Mesenchymal stem cell (in vitro differentiated cells and primary cell): ENCODE data around the gene RTN1.
A peak's percentile ranks its signal among the peaks of the same experiment; 100 is the strongest.

ENCODE experiments used
- DNase-seq: peaks from one replicate; pipeline ENCODE4 v3.0.0-alpha.2; 2013
- H2AFZ ChIP-seq: one replicate; pipeline ENCODE4 v1.6.1; 2013; ENCODE audit warnings: low read depth, mild to moderate bottlenecking, control low read depth, inconsistent platforms, low read length, moderate library complexity
- H2AK5ac ChIP-seq: 2 replicates; pipeline ENCODE4 v1.6.1; 2013; ENCODE audit warnings: low read length, moderate library complexity, mild to moderate bottlenecking, inconsistent platforms; ENCODE audit not compliant: severe bottlenecking
- H2BK120ac ChIP-seq: one replicate; pipeline ENCODE4 v1.6.1; 2013; ENCODE audit warnings: low read depth, mild to moderate bottlenecking, inconsistent platforms, low read length, moderate library complexity
- H2BK12ac ChIP-seq, 2 experiments: one replicate each; pipeline ENCODE4 v1.6.1; 2013; ENCODE audit warnings: inconsistent platforms in 2 of 2, low read length in 2 of 2, mild to moderate bottlenecking in 2 of 2, moderate library complexity in 2 of 2, control low read depth in 1 of 2
- H2BK15ac ChIP-seq: one replicate; pipeline ENCODE4 v1.6.1; 2013; ENCODE audit warnings: mild to moderate bottlenecking, low read depth, inconsistent platforms; ENCODE audit not compliant: poor library complexity, severe bottlenecking
- H2BK5ac ChIP-seq: 2 replicates; pipeline ENCODE4 v1.6.1; 2013; ENCODE audit warnings: low read depth, mild to moderate bottlenecking, low read length, control low read depth, inconsistent platforms; ENCODE audit not compliant: poor library complexity, severe bottlenecking
- H3K14ac ChIP-seq, 2 experiments: one replicate each; pipeline ENCODE4 v1.6.1; 2013; ENCODE audit warnings: inconsistent platforms in 2 of 2, low read length in 2 of 2, control low read depth in 1 of 2, mild to moderate bottlenecking in 1 of 2, moderate library complexity in 1 of 2
- H3K18ac ChIP-seq, 2 experiments: one replicate each; pipeline ENCODE4 v1.6.1; 2013; ENCODE audit warnings: inconsistent platforms in 2 of 2, low read length in 2 of 2, control low read depth in 1 of 2, low read depth in 1 of 2, mild to moderate bottlenecking in 1 of 2
- H3K23ac ChIP-seq, 2 experiments: one replicate each; pipeline ENCODE4 v1.6.1; 2013; ENCODE audit warnings: inconsistent platforms in 2 of 2, low read length in 2 of 2, mild to moderate bottlenecking in 2 of 2, moderate library complexity in 2 of 2, control low read depth in 1 of 2
- H3K27ac ChIP-seq: 2 replicates; pipeline ENCODE4 v1.5.1; 2013; ENCODE audit warnings: mild to moderate bottlenecking, moderate library complexity, low read length, control low read depth, inconsistent platforms; ENCODE audit not compliant: poor library complexity, severe bottlenecking
- H3K27me3 ChIP-seq, 2 experiments: 2 replicates each; pipeline versions ENCODE4 v1.6.1 to v1.7.0; 2013; ENCODE audit warnings: low read length in 2 of 2, mild to moderate bottlenecking in 2 of 2, moderate library complexity in 2 of 2, control low read depth in 1 of 2, inconsistent platforms in 1 of 2; ENCODE audit not compliant: control insufficient read depth in 1 of 2, insufficient read depth in 1 of 2
- H3K36me3 ChIP-seq, 2 experiments: 2 replicates each; pipeline versions ENCODE4 v1.6.1 to v1.7.0; 2013; ENCODE audit warnings: low read length in 2 of 2, control low read depth in 1 of 2, inconsistent platforms in 1 of 2, low read depth in 1 of 2, mild to moderate bottlenecking in 1 of 2; ENCODE audit not compliant: insufficient read depth in 2 of 2, control insufficient read depth in 1 of 2
- H3K4ac ChIP-seq, 2 experiments: one replicate each; pipeline ENCODE4 v1.6.1; 2013; ENCODE audit warnings: inconsistent platforms in 2 of 2, low read length in 2 of 2, mild to moderate bottlenecking in 2 of 2, moderate library complexity in 2 of 2, control low read depth in 1 of 2, low read depth in 1 of 2
- H3K4me1 ChIP-seq: 2 replicates; pipeline ENCODE4 v1.6.1; 2013; ENCODE audit warnings: low read depth, low read length, control low read depth; ENCODE audit not compliant: control insufficient read depth, insufficient read depth
- H3K4me2 ChIP-seq: 2 replicates; pipeline ENCODE4 v1.6.1; 2013; ENCODE audit warnings: low read length, mild to moderate bottlenecking, inconsistent platforms; ENCODE audit not compliant: poor library complexity, severe bottlenecking
- H3K4me3 ChIP-seq, 2 experiments: 2 replicates each; pipeline versions ENCODE4 v1.5.1 to v1.7.0; 2013; ENCODE audit warnings: low read length in 2 of 2, mild to moderate bottlenecking in 2 of 2, control low read depth in 1 of 2, low read depth in 1 of 2; ENCODE audit not compliant: insufficient read depth in 1 of 2
- H3K79me1 ChIP-seq: replicated peaks from 2 replicates; pipeline ENCODE4 v1.6.1; 2013; ENCODE audit warnings: mild to moderate bottlenecking, control low read depth, low read length, inconsistent platforms; ENCODE audit not compliant: poor library complexity, severe bottlenecking
- H3K9ac ChIP-seq: 2 replicates; pipeline ENCODE4 v1.7.0; 2013; ENCODE audit warnings: mild to moderate bottlenecking, low read length, moderate library complexity
- H3K9me3 ChIP-seq: 2 replicates; pipeline ENCODE4 v1.7.0; 2013; ENCODE audit warnings: mild to moderate bottlenecking, low read length; ENCODE audit not compliant: control insufficient read depth
- H4K8ac ChIP-seq: one replicate; pipeline ENCODE4 v1.6.1; 2013; ENCODE audit warnings: inconsistent platforms, mild to moderate bottlenecking, low read length, moderate library complexity
- H4K91ac ChIP-seq: one replicate; pipeline ENCODE4 v1.6.1; 2013; ENCODE audit warnings: mild to moderate bottlenecking, low read length, inconsistent platforms
- WGBS: methylation state at CpG from one replicate; pipeline ENCODE4 v1.1.7; 2013; ENCODE audit warnings: mixed read lengths; 5-methylcytosine and 5-hydroxymethylcytosine counted together

Gene RTN1

GRCh38 chr14:59632381-59632780, 238.2 kb downstream of the RTN1 start:
- H2BK15ac ChIP-seq, result no peak overlapping the region
- H3K4me2 ChIP-seq, result no peak overlapping the region
- H3K27me3 ChIP-seq, result peaks cover 34 to 45% of the 10 kb centered on the region in 2 experiments
- no peak overlapping the region for H4K91ac ChIP-seq
- H3K4me3 ChIP-seq, result no peak overlapping the region
- no peak overlapping the region for H2BK120ac ChIP-seq
- H2AK5ac ChIP-seq, result no peak overlapping the region
- H2BK5ac ChIP-seq, result no peak overlapping the region
- no peak overlapping the region for H3K18ac ChIP-seq
- peak; percentile 21 for DNase-seq
- H4K8ac ChIP-seq, result no peak overlapping the region
- no peak overlapping the region for H3K23ac ChIP-seq
- H3K14ac ChIP-seq, result no peak overlapping the region
- no peaks in the 10 kb centered on the region for H3K9me3 ChIP-seq
- H3K79me1 ChIP-seq, result no peaks in the 10 kb centered on the region
- WGBS, result 66% methylated on average over 3 of the region's 3 CpGs
- peaks cover 0 to 2% of the 10 kb centered on the region in 2 experiments for H3K36me3 ChIP-seq
- H2BK12ac ChIP-seq, result no peak overlapping the region
- H2AFZ ChIP-seq, result no peak overlapping the region
- no peak overlapping the region for H3K4ac ChIP-seq
- H3K4me1 ChIP-seq, result peaks cover 6% of the 10 kb centered on the region
- no peak overlapping the region for H3K27ac ChIP-seq
- H3K9ac ChIP-seq, result no peak overlapping the region

GRCh38 chr14:59631237-59631636, 239.3 kb downstream of the RTN1 start:
- peak; percentile 1 for DNase-seq
- Histone ChIP-seq H3K4me3 (no peak overlapping the region), H3K27me3 (peaks cover 34 to 49% of the 10 kb centered on the region in 2 experiments), H3K14ac (no peak overlapping the region), H3K79me1 (no peaks in the 10 kb centered on the region), H2BK5ac (no peak overlapping the region), H3K4ac (no peak overlapping the region), H2BK12ac (no peak overlapping the region), H3K23ac (no peak overlapping the region), H3K4me2 (no peak overlapping the region), H4K91ac (no peak overlapping the region), H2AFZ (no peak overlapping the region), H3K36me3 (peaks cover 0 to 2% of the 10 kb centered on the region in 2 experiments), H2BK15ac (no peak overlapping the region), H4K8ac (no peak overlapping the region), H3K18ac (no peak overlapping the region), H3K4me1 (peaks cover 6% of the 10 kb centered on the region), H3K9ac (no peak overlapping the region), H3K9me3 (no peaks in the 10 kb centered on the region), H2BK120ac (no peak overlapping the region), H3K27ac (no peak overlapping the region), H2AK5ac (no peak overlapping the region)
- 48% methylated on average over 3 of the region's 3 CpGs for WGBS

GRCh38 chr14:59630288-59630963, 240.2 kb downstream of the RTN1 start:
- H3K36me3 ChIP-seq, result peaks cover 0 to 2% of the 10 kb centered on the region in 2 experiments
- H3K4me3 ChIP-seq, result peak overlapping the region; percentile 34 to 73
- H3K4me2 ChIP-seq, result peak overlapping the region; percentile 95
- DNase-seq, result peak; percentile 1
- H2BK12ac ChIP-seq, result no peak overlapping the region
- H3K27ac ChIP-seq, result no peak overlapping the region
- 5% methylated on average over 54 of the region's 57 CpGs for WGBS
- no peak overlapping the region for H2BK15ac ChIP-seq
- H2BK120ac ChIP-seq, result no peak overlapping the region
- no peak overlapping the region for H2AK5ac ChIP-seq
- no peak overlapping the region for H3K9ac ChIP-seq
- H4K8ac ChIP-seq, result no peak overlapping the region
- H3K18ac ChIP-seq, result peak overlapping the region in 1 of 2 experiments; percentile 22
- H3K4me1 ChIP-seq, result peaks cover 6% of the 10 kb centered on the region
- peak overlapping the region; percentile 88 for H2AFZ ChIP-seq
- no peak overlapping the region for H3K23ac ChIP-seq
- no peaks in the 10 kb centered on the region for H3K79me1 ChIP-seq
- H3K4ac ChIP-seq, result no peak overlapping the region
- H4K91ac ChIP-seq, result no peak overlapping the region
- H3K14ac ChIP-seq, result peak overlapping the region in 1 of 2 experiments; percentile 48
- H3K27me3 ChIP-seq, result peaks cover 34 to 49% of the 10 kb centered on the region in 2 experiments
- no peaks in the 10 kb centered on the region for H3K9me3 ChIP-seq
- no peak overlapping the region for H2BK5ac ChIP-seq

GRCh38 chr14:59629444-59630287, 240.9 kb downstream of the RTN1 start:
- Histone ChIP-seq H3K27me3 (peaks cover 34 to 49% of the 10 kb centered on the region in 2 experiments), H2AFZ (no peak overlapping the region), H4K8ac (no peak overlapping the region), H3K36me3 (peaks cover 0 to 2% of the 10 kb centered on the region in 2 experiments), H3K18ac (no peak overlapping the region), H4K91ac (no peak overlapping the region), H3K9me3 (no peaks in the 10 kb centered on the region), H2BK120ac (no peak overlapping the region), H2AK5ac (no peak overlapping the region), H3K4ac (no peak overlapping the region), H3K27ac (no peak overlapping the region), H3K4me2 (no peak overlapping the region), H2BK5ac (no peak overlapping the region), H2BK12ac (no peak overlapping the region), H3K4me3 (peak overlapping the region in 1 of 2 experiments; percentile 73), H2BK15ac (no peak overlapping the region), H3K4me1 (peaks cover 6% of the 10 kb centered on the region), H3K14ac (no peak overlapping the region), H3K23ac (no peak overlapping the region), H3K9ac (no peak overlapping the region), H3K79me1 (no peaks in the 10 kb centered on the region)
- no peak for DNase-seq
- WGBS, result 84% methylated on average over 8 of the region's 11 CpGs
